Left renal cortex interstitium (tissue), 4 donors: ENCODE measurements around the gene HNRNPC. TPM values are rescaled to one million over a fixed set of nuclear protein-coding genes. Genes with fewer than 3 reads are reported as not detected.
"Not testable (repeated sequence)": the region's sequence is repeated elsewhere in the genome, so short reads cannot be mapped to it uniquely, and the experiment has no call there.

Source experiments
- DNase-seq, 4 donors: peaks; one replicate each; pipeline ENCODE4 v3.0.0-alpha.2; 2013; ENCODE audit warnings: low read depth in 4 of 4, low spot score in 2 of 4, missing footprints in 1 of 4
- polyA plus RNA-seq, 4 donors: library from polyadenylated mRNA; unstranded; fragments of 120-200 nt; gene quantifications; one replicate each; pipeline ENCODE4 v1.2.1, GENCODE V29; 2013; ENCODE audit not compliant: insufficient read length in 4 of 4

HNRNPC gene
- polyA plus RNA-seq, 4 donors = 878 to 1,023 (median 885) TPM

DNA sequence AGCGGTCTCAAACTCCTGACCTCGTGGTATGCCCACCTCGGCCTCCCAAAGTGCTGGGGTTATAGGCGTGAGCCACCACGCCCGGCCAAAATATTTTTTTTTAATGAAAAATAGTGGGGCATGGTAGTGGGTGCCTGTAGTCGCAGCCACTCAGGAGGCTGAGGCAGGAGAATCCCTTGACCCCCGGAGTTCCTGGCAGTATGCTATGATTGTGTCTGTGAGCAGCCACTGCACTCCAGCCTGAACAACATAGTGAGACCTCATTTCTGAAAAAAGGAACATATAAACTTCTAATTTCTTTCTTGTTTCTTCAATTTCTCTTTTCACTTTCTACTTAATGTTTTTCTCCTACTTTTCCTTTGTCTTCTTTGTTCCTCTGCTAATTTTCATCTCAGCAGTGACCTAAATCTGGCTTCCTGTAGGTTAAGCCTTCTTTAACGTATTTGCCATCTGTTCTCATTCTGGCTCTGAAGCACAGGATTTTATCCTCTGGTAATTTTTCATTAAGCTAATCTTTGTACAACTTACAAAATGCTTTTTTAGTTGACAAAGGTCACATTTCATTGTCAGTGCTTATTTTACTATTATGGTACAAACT is 6.1 kb upstream of the HNRNPC start:
- no peak for DNase-seq

DNA sequence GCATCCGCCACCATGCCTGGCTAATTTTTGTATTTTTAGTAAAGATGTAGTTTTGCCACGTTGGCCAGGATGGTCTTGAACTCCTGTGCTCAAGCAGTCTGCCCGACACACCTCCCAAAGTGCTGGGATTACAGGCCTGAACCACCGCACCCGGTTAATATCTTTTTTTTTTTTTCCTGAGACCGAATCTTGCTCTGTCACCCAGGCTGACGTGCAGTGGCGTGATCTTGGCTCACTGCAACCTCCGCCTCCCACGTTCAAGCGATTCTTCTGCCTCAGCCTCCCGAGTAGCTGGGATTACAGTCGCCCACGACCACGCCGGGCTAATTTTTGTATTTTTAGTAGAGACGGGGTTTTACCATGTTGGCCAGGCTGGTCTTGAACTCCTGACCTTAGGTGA is 3.4 kb upstream of the HNRNPC start:
- not testable (repeated sequence) for DNase-seq

DNA sequence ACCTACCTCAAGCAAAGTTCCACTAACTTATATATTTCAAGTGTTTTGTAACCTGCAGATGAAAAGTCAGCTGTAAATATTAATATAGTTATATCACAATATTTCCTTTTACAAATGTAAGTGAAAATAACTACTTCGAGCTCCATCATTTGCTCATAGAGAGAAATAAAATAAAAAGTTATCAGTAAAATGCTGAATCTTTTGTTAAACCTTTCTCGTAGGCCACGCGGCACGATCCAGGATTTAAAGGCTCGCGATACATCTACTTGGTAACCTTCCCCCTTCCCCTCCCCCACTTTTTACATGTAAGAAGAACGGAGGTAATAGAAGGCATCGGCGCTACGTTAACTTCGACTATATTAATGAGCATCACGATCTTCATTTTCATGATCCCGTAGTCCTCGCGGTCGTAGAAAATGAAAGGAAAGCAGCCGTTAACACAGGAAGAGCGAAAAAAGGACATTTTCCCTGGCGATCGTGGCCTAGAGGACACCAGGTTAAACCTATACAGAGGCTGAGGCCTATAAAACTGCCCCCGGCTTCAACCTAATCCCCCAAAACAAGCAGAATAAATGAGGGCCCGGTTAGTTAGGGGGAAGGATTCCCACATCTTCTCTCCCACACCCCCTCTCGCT is 508 bp downstream of the HNRNPC start:
- peak in 3 of 4 donors; percentile 47 to 77 (median 53) for DNase-seq

DNA sequence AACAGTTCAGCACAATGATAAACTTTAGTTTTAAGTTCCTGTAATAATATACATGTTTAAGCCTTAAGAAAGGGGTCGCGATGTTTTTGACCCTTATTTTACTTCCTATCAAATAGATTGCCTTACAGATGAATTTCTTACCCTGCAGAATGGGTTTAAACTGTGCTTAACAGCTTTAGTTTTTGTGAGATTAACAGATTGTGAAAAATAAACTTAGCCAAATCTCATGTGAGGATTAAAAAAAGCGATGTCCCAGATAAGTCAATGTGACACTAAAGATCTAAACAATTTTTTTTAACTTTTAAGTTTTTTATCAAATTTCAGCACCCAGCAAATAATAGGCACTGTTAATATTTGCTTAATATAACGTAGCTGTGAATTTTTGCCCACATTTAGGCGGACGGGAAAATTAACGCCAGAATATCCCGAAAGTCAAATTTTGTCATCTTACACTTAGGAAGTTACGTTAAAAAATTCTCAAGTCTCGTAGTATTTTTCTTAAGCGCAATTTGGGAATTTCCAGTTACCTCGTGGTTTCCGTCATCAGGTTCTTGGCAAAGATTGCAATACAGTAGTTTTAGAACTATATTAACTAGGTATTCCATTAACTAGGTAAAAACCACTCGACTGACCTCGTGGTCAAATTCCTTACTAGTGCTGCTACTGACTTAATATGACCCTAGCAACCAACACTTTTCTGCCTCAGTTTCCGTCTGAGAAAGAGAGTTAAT is 1.2 kb downstream of the HNRNPC start:
- peak in 1 of 4 donors; percentile 31 for DNase-seq

DNA sequence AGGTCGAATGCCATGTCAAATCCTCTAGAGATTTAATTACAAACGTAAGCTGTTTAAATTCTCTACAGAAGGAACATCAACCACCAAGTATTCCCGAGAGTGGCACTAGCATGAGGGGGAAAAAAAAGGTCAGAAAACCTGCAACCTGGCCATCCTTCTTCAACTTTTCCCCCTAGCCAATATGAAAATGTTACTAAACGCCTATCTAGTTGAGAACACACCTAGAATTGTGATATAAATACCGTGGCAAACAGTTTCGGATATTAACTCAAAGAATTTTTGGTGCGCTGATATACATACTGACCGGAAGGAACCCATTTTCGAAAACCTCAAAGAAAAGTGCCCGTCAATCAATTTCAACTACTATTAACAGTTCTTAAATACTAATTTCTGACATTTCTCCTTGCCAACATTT is 1.8 kb downstream of the HNRNPC start:
- DNase-seq = no peak

DNA sequence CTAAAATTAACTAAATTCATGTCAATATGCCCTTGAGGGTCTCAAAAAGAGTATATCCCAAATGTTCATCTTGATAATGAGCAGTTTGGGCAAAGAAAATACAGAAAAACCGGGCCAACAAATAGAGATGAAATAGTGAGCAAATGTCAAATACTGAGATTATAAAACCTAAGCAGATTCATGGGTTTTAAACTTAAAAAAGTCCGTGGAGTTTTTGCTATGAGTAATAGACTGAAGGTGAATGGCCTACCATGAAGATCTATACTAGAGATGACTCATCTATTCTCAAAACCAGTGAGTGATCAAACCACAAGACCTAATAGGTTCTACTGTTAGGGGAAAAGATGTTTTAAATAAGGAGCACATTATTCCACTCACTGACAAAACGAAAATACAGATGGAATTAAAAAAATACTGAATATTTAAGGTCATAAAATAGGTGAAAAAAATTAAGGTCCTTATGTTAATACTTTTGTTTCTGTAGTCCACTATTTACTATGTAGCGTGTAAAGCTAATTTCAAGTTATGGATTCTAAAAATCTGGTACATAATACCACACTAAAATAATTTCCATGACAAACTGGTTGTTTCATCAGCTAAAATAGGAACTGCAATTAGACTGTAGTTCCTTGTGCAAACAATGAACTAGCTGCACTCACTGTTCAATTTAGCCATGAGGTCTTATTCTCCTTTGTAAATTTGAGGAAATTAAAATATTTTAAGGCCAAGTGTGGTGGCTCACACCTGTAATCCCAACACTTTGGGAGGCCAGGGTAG is 5.0 kb downstream of the HNRNPC start:
- no peak for DNase-seq

DNA sequence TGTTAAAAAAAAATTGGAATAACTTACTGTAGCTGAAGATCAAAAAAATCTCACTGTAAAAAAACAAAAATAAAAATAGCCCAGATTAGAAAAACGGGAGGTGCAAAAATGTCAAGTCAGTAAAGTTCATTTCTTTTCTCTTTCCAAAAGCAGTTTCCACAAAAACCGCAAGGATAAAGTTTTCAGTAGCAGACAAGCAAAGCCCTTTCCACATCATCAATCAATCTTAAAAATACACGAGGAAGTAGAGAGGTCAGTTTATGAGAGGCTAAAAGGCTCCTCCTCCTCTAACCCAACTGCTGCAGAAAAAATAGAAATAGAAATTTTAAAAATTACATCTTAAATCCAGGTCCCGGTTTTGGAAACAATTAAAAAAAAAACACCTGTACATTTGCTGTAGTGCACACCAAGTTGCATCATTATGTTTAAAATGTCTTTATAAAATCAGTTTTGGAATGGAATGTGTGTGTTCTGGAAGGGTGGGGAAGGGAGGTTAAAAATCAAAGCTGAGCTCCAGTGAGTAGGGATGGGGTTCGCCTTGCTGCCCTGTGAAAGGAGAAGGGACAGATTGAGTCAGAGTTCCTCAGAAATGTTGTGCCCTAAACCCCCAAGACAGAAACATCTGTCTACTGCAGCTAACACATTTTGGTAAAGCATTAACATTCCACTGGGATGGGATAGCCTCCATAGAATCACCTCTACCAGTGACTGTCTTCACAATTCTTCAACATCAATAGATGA is 5.8 kb downstream of the HNRNPC start:
- no peak for DNase-seq

DNA sequence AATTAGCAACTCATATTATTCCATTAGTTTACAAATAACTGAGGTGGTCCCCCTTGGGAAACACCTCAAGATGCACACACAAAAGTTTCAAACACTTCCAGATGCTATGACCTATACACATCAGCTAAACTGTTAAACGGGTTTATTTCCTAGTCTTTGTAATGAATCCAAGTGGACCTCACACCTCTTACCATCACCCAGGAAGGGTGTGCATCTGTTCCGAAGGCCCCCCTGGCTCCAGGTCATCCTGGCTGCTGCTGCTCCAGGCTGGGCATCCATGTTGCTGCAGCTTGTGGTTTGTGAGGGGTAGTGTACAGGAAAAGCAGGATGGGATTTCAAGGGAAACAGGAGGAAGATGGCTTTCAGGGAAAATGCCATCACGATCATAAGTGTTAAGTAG is 6.8 kb downstream of the HNRNPC start:
- no peak for DNase-seq

DNA sequence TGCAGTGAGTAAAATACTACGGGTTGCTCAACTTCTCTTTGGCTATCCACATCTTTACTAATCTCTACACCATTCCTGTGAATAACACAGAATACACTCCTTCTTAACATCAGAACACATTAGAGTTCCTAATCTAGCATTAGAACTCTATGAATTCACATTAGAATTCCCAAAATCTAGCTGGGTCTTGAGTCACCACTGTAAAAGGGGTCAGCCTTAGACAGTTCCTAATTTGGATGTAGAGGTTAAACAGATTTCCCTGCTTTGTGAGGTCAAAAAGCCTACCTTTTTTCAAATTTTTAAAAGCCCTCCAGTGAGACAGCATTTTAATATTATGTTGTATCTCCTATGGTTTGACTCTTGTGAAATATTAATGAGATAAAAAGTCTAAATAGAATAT is 7.4 kb downstream of the HNRNPC start:
- DNase-seq = no peak

DNA sequence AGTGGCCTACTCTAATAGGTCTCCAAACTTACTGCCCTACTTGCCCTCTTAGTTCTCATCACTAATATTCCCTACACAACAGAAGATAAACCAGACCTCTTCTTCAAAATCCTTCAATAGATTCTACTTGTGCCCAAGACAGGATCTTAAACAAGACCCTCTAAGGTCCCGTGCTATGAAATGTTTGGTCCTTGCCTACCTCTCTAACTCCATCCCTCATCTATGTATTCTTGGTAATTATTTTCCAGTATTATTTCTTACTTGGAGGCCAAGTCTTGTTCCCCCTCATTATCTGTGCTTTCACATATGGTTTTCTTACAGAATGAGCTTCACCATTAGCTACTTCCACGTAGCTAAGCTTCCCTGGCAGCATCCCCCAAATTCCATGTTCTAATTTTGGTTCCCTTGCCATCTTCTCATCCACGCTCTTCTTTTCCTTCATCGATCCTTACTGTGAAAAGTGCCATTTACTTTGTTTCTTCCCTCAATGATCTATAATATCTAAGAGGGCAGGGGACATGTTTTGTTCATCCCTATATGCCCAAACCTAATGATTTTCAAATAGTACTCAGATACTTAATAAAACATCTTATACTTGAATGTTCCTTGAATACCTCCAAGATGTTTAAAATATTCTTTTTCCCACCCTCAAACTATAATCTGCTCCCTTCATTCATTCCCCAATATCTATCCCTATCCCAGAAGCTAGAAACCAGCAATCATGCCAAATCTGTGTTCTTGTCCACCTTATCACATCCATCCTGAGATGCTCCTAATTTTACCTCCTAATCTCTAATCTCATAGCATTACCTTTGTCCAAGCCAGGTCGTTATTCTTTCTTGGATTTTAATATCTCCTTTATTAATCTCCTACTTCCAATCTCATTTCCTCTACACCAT is 10.1 kb downstream of the HNRNPC start:
- no peak for DNase-seq

DNA sequence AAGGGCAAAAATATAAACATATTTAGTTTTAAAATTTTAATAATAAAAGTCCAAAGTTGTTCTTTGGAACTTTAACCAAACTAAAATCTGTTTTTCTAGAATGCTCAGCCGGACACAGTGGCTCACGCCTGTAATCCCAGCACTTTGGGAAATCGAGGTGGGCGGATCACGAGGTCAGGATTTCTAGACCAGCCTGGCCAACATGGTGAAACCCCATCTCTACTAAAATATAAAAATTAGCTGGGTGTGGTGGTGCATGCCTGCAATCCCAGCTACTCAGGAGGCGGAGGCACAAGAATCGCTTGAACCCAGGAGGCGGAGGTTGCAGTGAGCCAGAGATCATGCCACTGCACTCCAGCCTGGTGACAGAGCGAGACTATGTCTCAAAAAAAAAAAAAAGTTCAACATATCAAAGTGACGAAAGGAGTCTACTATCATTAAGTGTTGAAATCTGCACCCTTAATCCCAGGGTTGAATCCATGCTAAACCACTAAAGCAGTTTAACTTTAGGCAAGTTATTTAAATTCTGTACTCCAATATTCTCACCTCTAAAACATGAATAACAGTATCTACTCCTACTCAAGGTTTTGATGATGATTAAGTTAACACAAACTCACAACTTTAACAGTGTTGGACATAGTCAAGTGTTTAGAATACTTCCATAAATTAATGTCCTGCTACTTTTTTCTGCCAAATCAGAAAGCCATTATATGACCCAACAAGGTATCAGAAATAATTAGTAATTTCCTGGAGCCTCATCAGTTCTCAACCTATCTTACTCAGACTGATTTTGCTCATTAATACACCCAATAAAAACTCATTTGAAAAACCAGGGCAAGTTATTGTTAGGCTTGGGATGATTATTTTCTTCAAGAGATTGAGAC is 11.0 kb downstream of the HNRNPC start:
- no peak for DNase-seq

DNA sequence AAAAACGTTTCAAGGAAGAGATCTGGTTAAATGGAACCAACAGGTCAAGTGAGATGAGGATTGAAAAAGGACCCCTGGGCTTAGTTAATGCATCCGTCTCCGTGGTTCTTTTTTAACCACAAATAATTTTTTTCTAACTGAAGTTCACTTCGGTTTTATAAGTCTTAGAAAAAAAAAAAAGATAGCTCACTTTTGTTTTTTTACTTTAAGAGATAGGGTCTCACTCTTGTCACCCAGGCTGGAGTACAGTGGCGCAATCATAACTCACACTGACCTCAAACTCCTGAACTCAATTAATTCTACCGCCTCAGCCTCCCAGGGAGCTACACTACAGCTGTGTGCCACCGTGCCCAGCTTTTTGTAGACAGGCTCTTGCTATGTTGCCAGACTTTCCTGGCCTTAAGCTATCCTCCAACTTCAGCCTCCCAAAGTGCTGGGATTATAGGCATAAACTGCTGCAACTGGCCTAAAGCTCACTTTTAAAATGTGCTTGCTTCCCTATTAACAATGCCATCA is 11.8 kb downstream of the HNRNPC start:
- DNase-seq = no peak

DNA sequence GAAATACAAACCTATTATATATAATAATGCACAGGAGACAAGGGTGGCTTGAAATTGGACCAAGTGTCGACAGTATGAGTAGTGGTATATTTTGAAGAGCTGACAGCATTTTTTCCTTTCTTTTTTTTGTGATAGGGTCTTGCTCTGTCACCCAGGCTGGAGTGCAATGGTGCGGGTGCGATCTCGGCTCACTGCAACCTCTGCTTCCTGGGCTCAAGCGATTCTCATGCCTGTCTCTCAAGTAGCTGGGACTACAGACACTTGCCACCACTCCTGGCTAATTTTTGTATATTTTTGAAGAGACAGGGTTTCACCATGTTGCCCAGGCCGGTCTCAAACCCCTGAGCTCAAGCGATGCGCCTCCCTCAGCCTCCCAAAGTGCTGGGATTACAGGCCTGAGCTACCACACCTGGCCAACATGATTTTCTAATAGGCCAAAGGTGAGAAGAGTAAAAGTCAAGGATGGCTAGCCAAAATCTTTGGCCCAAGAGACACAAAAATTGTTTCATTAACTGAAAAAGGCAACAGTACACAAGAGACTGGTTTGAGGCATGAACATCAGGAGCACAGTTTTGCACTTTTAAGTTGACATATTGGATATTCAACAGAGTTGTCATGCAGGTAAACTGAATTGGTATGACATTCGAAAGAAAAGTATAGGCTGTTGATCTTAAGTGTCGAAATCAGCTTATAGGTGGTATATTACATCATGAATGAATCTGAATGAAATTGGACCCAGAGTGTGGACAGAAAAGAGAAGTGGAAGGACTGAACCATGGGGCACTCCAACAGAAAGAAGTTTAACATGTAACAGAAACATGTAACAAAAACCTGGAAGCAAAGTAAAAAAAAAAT is 12.5 kb downstream of the HNRNPC start:
- DNase-seq = no peak

DNA sequence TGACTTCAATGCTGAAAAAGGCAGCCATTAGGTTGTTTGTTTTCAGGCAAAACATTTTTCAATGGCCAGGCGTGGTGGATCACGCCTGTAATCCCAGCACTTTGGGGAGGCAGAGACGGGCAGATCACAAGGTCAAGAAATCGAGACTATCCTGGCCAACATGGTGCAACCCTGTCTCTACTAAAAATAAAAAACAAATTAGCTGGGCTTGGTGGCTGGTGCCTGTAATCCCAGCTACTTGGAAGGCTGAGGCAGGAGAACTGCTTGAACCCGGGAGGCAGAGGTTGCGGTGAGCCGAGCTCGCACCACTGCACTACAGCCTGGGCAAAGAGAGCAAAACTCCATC is 13.2 kb downstream of the HNRNPC start:
- DNase-seq = not testable (repeated sequence)

DNA sequence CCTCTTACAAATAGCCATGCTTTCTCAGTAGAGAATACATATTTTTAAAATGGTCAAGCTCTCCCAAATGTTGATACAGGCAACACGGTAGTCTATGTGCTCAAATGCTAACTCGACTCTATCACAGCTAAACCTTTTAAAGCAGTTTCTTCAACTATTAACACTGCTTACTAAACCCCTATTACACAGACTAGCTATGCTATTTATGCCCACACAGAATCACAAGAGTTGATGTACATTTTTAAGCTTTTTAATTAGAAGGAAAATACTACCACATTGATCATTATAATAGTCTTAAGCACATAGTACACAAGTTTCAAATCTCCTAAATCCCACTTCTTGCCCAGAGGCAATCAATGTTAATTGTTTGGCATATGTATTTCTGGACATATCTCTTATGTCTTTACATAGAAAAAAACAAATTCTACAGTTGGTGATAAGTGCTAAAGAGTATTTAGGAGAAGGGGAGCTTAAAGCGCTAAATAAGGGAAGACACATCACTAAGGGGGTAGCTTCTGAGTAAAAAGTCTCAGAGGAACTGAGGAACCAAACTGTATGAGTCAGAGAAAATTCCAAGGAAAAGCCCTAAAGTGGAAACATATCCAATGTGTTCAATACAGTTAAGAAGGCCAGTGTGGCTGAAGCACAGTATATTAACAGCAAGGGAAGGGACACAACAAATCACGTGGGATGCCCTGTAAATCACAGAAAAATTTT is 13.7 kb downstream of the HNRNPC start:
- DNase-seq = no peak

DNA sequence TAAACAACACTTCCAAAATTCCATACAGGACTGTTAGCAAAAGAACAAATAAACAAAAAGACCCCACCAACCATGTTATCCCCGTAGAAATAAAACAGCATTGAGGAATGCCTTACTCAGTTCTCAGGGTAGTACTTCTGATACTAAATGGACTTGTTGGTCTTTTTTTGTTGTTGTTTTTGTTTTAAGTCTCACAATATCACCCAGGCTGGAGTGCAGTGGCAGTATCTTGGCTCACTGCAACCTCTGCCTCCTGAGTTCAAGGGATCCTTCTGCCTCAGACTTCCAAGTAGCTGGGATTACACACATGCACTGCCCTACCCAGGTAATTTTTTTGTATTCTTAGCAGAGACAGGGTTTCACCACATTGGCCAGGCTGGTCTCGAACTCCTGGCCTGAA is 17.1 kb downstream of the HNRNPC start:
- DNase-seq = no peak

DNA sequence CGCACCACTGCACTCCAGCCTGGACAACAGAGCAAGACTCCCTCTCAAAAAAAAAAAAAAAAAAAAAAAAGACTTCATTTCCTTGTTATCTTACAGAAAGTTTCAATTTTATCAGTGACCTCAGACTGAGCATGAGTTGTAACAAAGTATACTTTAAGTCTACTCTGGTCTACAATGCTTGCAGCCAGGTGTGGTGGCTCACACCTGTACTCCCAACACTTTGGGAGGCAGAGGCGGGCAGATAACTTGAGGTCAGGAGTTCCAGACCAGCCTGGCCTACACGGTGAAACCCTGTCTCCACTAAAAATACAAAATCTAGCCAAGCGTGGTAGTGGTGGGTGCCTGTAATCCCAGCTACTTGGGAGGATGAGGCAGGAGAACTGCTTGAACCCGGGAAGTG is 18.0 kb downstream of the HNRNPC start:
- no peak for DNase-seq
